WTC11 (cell line): Measurements from ENCODE around the gene NECAB3. TPM values are rescaled to one million over a fixed set of nuclear protein-coding genes. Genes with fewer than 3 reads are reported as not detected.

Experiments used
- ATAC-seq: fragments of 200-7000 bp; cut with Tn5 transposase; 2 replicates; pipeline ENCODE4 v1.10.0; 2021; ENCODE audit warnings: mild to moderate bottlenecking, moderate library complexity
- CTCF ChIA-PET: fragments of 300-600 bp; sonication (Branson Sonifier 250); formaldehyde crosslinking; loops from one replicate; lab custom pipeline; 2021; ENCODE audit warnings: antibody characterized with exemption; lab: Charles Lee
- POLR2A ChIA-PET: fragments of 350-600 bp; sonication (Branson Sonifier 250); formaldehyde crosslinking; loops from one replicate; lab custom pipeline; 2021; ENCODE audit warnings: antibody characterized with exemption; lab: Charles Lee
- DNase-seq: peaks from one replicate; pipeline ENCODE4 v3.0.0; 2021; ENCODE audit warnings: low spot score
- H3K27ac Mint-ChIP-seq: 2 replicates; pipeline ENCODE4 v1.8.0; 2021; ENCODE audit warnings: mixed read lengths
- H3K27me3 Mint-ChIP-seq: 2 replicates; pipeline ENCODE4 v1.8.0; 2021; ENCODE audit warnings: low read depth, mild to moderate bottlenecking, moderate library complexity, mixed read lengths
- H3K36me3 Mint-ChIP-seq: 2 replicates; pipeline ENCODE4 v1.8.0; 2021; ENCODE audit warnings: mixed read lengths
- H3K4me1 Mint-ChIP-seq: 2 replicates; pipeline ENCODE4 v1.8.0; 2022; ENCODE audit warnings: mixed read lengths
- H3K4me3 Mint-ChIP-seq: 2 replicates; pipeline ENCODE4 v1.8.0; 2021; ENCODE audit warnings: mild to moderate bottlenecking, moderate library complexity, mixed read lengths
- H3K9me3 Mint-ChIP-seq: 2 replicates; pipeline ENCODE4 v1.8.0; 2021; ENCODE audit warnings: mixed read lengths
- ATF1 ChIP-seq: sonication (generic); formaldehyde crosslinking; IDR thresholded peaks from 2 replicates; pipeline ENCODE4 v1.8.1; 2023; ENCODE audit warnings: mild to moderate bottlenecking, moderate library complexity, missing genetic modification reagents
- CBFB ChIP-seq: sonication (generic); formaldehyde crosslinking; IDR thresholded peaks from 2 replicates; pipeline ENCODE4 v1.8.1; 2022; ENCODE audit warnings: mild to moderate bottlenecking, low read depth, missing genetic modification reagents
- GABPB1 ChIP-seq: sonication (generic); formaldehyde crosslinking; IDR thresholded peaks from 2 replicates; pipeline ENCODE4 v1.8.1; 2023; ENCODE audit warnings: mild to moderate bottlenecking, missing genetic modification reagents
- HMGA2 ChIP-seq: fragments of 250-450 bp; sonication (Bioruptor Pico); IDR thresholded peaks from 2 replicates; pipeline ENCODE4 v1.4.0; 2021; ENCODE audit warnings: mild to moderate bottlenecking, moderate library complexity
- PRRX2 ChIP-seq: fragments of 250-450 bp; sonication (Bioruptor Pico); IDR thresholded peaks from 2 replicates; pipeline ENCODE4 v1.8.0; 2021; ENCODE audit warnings: mild to moderate bottlenecking
- SMAD3 ChIP-seq: sonication (generic); formaldehyde crosslinking; IDR thresholded peaks from 2 replicates; pipeline ENCODE4 v1.8.0; 2022; ENCODE audit warnings: missing genetic modification reagents, mild to moderate bottlenecking, borderline replicate concordance
- SOX15 ChIP-seq: fragments of 250-450 bp; sonication (Bioruptor Pico); IDR thresholded peaks from 2 replicates; pipeline ENCODE4 v1.9.0; 2021; ENCODE audit warnings: mild to moderate bottlenecking
- SP1 ChIP-seq: sonication (generic); formaldehyde crosslinking; conservative IDR thresholded peaks from 2 replicates; pipeline ENCODE4 v1.8.1; 2022; ENCODE audit warnings: missing genetic modification reagents
- ZNF317 ChIP-seq: sonication (generic); formaldehyde crosslinking; IDR thresholded peaks from 2 replicates; pipeline ENCODE4 v1.8.1; 2023; ENCODE audit warnings: low read depth, mild to moderate bottlenecking, moderate library complexity, missing genetic modification reagents, borderline replicate concordance
- ZNF423 ChIP-seq: fragments of 250-450 bp; sonication (Bioruptor Pico); IDR thresholded peaks from 2 replicates; pipeline ENCODE4 v2.1.2; 2022; ENCODE audit warnings: mild to moderate bottlenecking, moderate library complexity
- total RNA-seq: library from RNA; stranded (reverse); gene quantifications from 3 replicates; pipeline ENCODE4 v1.2.3, GENCODE V29; 2021
- TF ChIP-seq, protein P1 (sequence below): sonication (generic); formaldehyde crosslinking; IDR thresholded peaks from 2 replicates; pipeline ENCODE4 v1.8.0; 2022; ENCODE audit warnings: missing genetic modification reagents
- TF ChIP-seq, protein P2 (sequence below): sonication (generic); formaldehyde crosslinking; IDR thresholded peaks from 2 replicates; pipeline ENCODE4 v1.8.1; 2022; ENCODE audit warnings: low read depth, missing genetic modification reagents, borderline replicate concordance
- TF ChIP-seq, protein P3 (sequence below): sonication (generic); formaldehyde crosslinking; conservative IDR thresholded peaks from 2 replicates; pipeline ENCODE4 v1.8.1; 2023; ENCODE audit warnings: mild to moderate bottlenecking, low read depth, missing genetic modification reagents, moderate library complexity
- TF ChIP-seq, protein P4 (sequence below): sonication (generic); formaldehyde crosslinking; IDR thresholded peaks from 2 replicates; pipeline ENCODE4 v1.8.1; 2023; ENCODE audit warnings: mild to moderate bottlenecking, missing genetic modification reagents, borderline replicate concordance
- TF ChIP-seq, protein P5 (sequence below): fragments of 250-450 bp; sonication (Bioruptor Pico); IDR thresholded peaks from 2 replicates; pipeline ENCODE4 v2.1.2; 2022; ENCODE audit warnings: mild to moderate bottlenecking, moderate library complexity
- TF ChIP-seq, protein P6 (sequence below): fragments of 250-450 bp; sonication (Bioruptor Pico); conservative IDR thresholded peaks from 2 replicates; pipeline ENCODE4 v1.9.0; 2021; ENCODE audit warnings: mild to moderate bottlenecking
- TF ChIP-seq, protein P7 (sequence below): sonication (generic); formaldehyde crosslinking; IDR thresholded peaks from 2 replicates; pipeline ENCODE4 v1.8.1; 2023; ENCODE audit warnings: mild to moderate bottlenecking, moderate library complexity, missing genetic modification reagents

Gene NECAB3
- total RNA-seq, 1 experiment from 2014 or later = 38.0 TPM

DNA sequence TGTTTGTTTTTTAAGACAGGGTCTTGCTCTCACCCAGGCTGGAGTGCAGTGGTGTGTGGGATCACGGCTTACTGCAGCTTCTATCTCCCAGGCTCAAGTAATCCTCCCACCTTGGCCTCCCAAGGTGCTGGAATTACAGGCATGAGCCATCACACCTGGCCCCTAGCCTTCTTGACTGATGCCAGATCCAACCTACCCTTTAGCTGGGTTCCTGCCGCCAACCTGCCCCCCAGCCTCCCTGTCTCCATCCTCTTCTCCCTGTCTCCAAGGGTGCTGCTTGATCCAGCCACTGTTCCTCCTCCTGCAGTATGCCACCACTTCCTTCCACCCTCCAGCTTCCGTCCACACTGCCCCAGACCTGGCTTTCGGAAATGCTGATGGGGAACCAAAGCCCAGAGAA, 15.3 kb downstream of the NECAB3 start:
- ChIA-PET CTCF (interaction anchor here (0.8 to 1.6 kb wide), 2 partner anchors 9 to 202 kb away, joined by 3 read pairs; no protein-coding TSS in a partner anchor), POLR2A (interaction anchor here (0.5 kb wide), 1 partner anchor 26 kb away, joined by 3 read pairs; no protein-coding TSS in a partner anchor)
- DNase-seq = no peak
- H3K27me3 Mint-ChIP-seq = peaks cover 2% of the 10 kb centered on the region; the same call in 1 of the 2 replicates
- H3K9me3 Mint-ChIP-seq = no peaks in the 10 kb centered on the region
- H3K4me3 Mint-ChIP-seq = no peak overlapping the region
- H3K4me1 Mint-ChIP-seq = peaks cover 16% of the 10 kb centered on the region
- TF ChIP-seq, protein P1, sequence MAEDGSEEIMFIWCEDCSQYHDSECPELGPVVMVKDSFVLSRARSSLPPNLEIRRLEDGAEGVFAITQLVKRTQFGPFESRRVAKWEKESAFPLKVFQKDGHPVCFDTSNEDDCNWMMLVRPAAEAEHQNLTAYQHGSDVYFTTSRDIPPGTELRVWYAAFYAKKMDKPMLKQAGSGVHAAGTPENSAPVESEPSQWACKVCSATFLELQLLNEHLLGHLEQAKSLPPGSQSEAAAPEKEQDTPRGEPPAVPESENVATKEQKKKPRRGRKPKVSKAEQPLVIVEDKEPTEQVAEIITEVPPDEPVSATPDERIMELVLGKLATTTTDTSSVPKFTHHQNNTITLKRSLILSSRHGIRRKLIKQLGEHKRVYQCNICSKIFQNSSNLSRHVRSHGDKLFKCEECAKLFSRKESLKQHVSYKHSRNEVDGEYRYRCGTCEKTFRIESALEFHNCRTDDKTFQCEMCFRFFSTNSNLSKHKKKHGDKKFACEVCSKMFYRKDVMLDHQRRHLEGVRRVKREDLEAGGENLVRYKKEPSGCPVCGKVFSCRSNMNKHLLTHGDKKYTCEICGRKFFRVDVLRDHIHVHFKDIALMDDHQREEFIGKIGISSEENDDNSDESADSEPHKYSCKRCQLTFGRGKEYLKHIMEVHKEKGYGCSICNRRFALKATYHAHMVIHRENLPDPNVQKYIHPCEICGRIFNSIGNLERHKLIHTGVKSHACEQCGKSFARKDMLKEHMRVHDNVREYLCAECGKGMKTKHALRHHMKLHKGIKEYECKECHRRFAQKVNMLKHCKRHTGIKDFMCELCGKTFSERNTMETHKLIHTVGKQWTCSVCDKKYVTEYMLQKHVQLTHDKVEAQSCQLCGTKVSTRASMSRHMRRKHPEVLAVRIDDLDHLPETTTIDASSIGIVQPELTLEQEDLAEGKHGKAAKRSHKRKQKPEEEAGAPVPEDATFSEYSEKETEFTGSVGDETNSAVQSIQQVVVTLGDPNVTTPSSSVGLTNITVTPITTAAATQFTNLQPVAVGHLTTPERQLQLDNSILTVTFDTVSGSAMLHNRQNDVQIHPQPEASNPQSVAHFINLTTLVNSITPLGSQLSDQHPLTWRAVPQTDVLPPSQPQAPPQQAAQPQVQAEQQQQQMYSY (CRISPR knock-in tag) = no peak
- TF ChIP-seq, protein P2, sequence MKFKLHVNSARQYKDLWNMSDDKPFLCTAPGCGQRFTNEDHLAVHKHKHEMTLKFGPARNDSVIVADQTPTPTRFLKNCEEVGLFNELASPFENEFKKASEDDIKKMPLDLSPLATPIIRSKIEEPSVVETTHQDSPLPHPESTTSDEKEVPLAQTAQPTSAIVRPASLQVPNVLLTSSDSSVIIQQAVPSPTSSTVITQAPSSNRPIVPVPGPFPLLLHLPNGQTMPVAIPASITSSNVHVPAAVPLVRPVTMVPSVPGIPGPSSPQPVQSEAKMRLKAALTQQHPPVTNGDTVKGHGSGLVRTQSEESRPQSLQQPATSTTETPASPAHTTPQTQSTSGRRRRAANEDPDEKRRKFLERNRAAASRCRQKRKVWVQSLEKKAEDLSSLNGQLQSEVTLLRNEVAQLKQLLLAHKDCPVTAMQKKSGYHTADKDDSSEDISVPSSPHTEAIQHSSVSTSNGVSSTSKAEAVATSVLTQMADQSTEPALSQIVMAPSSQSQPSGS (CRISPR knock-in tag) = no peak
- TF ChIP-seq, protein P3, sequence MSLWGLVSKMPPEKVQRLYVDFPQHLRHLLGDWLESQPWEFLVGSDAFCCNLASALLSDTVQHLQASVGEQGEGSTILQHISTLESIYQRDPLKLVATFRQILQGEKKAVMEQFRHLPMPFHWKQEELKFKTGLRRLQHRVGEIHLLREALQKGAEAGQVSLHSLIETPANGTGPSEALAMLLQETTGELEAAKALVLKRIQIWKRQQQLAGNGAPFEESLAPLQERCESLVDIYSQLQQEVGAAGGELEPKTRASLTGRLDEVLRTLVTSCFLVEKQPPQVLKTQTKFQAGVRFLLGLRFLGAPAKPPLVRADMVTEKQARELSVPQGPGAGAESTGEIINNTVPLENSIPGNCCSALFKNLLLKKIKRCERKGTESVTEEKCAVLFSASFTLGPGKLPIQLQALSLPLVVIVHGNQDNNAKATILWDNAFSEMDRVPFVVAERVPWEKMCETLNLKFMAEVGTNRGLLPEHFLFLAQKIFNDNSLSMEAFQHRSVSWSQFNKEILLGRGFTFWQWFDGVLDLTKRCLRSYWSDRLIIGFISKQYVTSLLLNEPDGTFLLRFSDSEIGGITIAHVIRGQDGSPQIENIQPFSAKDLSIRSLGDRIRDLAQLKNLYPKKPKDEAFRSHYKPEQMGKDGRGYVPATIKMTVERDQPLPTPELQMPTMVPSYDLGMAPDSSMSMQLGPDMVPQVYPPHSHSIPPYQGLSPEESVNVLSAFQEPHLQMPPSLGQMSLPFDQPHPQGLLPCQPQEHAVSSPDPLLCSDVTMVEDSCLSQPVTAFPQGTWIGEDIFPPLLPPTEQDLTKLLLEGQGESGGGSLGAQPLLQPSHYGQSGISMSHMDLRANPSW (CRISPR knock-in tag) = no peak
- H3K36me3 Mint-ChIP-seq = peaks cover 6% of the 10 kb centered on the region
- no peak for ATAC-seq
- H3K27ac Mint-ChIP-seq = no peak overlapping the region

DNA sequence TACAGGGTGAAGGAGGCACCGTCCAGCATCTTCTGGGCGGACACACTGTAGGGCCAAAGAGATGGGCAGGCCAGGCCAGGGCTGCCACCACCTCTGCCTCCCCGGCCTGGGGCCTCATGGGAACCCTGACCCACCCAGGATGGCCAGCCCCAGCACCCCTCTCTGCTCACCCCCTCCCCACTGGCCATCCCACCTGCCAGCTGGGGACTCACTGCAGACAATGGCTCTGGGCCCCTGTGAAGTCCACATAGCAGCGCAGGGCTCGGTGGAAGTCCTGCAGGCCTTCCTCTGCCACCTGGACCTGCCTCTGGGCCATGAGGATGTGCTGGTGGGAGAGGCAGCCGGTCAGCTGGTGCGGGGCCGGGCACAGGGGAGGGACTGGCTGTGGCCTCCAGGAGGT, 15.7 kb downstream of the NECAB3 start:
- Mint-ChIP-seq H3K36me3 (peaks cover 6% of the 10 kb centered on the region), H3K27me3 (peaks cover 2% of the 10 kb centered on the region; the same call in 1 of the 2 replicates), H3K4me3 (no peak overlapping the region), H3K9me3 (no peaks in the 10 kb centered on the region), H3K4me1 (peaks cover 20% of the 10 kb centered on the region), H3K27ac (no peak overlapping the region)
- POLR2A ChIA-PET = interaction anchor here (0.5 kb wide), 1 partner anchor 26 kb away, joined by 3 read pairs; no protein-coding TSS in a partner anchor
- CTCF ChIA-PET = interaction anchor here (1.6 kb wide), 1 partner anchor 9 kb away, joined by 3 read pairs; no protein-coding TSS in a partner anchor
- ATAC-seq = no peak
- no peak for DNase-seq
- TF ChIP-seq ATF1 (CRISPR knock-in tag) (no peak), ZNF423 (CRISPR knock-in tag) (no peak), GABPB1 (no peak), ZNF317 (CRISPR knock-in tag) (no peak), SP1 (no peak), PRRX2 (CRISPR knock-in tag) (no peak), CBFB (CRISPR knock-in tag) (no peak), HMGA2 (CRISPR knock-in tag) (no peak), SMAD3 (CRISPR knock-in tag) (no peak), SOX15 (CRISPR knock-in tag) (no peak)
- TF ChIP-seq, protein P4, sequence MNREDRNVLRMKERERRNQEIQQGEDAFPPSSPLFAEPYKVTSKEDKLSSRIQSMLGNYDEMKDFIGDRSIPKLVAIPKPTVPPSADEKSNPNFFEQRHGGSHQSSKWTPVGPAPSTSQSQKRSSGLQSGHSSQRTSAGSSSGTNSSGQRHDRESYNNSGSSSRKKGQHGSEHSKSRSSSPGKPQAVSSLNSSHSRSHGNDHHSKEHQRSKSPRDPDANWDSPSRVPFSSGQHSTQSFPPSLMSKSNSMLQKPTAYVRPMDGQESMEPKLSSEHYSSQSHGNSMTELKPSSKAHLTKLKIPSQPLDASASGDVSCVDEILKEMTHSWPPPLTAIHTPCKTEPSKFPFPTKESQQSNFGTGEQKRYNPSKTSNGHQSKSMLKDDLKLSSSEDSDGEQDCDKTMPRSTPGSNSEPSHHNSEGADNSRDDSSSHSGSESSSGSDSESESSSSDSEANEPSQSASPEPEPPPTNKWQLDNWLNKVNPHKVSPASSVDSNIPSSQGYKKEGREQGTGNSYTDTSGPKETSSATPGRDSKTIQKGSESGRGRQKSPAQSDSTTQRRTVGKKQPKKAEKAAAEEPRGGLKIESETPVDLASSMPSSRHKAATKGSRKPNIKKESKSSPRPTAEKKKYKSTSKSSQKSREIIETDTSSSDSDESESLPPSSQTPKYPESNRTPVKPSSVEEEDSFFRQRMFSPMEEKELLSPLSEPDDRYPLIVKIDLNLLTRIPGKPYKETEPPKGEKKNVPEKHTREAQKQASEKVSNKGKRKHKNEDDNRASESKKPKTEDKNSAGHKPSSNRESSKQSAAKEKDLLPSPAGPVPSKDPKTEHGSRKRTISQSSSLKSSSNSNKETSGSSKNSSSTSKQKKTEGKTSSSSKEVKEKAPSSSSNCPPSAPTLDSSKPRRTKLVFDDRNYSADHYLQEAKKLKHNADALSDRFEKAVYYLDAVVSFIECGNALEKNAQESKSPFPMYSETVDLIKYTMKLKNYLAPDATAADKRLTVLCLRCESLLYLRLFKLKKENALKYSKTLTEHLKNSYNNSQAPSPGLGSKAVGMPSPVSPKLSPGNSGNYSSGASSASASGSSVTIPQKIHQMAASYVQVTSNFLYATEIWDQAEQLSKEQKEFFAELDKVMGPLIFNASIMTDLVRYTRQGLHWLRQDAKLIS = no peak
- TF ChIP-seq, protein P5, sequence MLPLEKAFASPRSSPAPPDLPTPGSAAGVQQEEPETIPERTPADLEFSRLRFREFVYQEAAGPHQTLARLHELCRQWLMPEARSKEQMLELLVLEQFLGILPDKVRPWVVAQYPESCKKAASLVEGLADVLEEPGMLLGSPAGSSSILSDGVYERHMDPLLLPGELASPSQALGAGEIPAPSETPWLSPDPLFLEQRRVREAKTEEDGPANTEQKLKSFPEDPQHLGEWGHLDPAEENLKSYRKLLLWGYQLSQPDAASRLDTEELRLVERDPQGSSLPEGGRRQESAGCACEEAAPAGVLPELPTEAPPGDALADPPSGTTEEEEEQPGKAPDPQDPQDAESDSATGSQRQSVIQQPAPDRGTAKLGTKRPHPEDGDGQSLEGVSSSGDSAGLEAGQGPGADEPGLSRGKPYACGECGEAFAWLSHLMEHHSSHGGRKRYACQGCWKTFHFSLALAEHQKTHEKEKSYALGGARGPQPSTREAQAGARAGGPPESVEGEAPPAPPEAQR (CRISPR knock-in tag) = no peak
- TF ChIP-seq, protein P6, sequence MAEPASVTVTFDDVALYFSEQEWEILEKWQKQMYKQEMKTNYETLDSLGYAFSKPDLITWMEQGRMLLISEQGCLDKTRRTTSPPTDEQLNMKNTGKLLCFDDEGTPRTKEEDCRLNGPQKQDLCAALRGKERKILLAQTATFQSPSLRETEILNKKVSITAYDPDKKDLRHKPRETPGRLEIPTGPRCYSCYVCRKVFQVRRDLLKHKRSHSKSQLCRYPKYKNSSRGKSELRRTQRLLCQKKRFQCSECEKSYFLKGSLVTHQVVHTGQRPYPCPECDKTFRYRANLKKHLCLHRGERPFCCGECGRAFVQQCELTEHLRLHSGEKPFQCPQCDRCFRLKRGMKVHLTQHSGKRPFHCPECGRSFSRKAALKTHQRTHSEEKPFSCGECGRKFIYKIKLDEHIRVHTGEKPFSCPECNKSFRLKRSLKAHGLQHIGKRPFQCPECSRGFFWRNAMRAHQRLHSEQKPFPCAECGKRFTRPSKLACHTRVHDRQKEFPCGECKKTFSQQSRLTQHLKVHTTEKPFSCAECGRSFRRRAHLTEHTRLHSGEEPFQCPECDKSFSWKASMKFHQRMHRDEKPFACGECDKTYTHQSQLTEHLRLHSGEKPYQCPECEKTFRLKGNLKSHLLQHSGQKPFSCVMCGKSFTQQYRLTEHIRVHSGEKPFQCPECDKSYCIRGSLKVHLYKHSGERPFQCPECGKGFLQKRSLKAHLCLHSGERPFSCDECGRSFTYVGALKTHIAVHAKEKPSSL (CRISPR knock-in tag) = no peak
- TF ChIP-seq, protein P7, sequence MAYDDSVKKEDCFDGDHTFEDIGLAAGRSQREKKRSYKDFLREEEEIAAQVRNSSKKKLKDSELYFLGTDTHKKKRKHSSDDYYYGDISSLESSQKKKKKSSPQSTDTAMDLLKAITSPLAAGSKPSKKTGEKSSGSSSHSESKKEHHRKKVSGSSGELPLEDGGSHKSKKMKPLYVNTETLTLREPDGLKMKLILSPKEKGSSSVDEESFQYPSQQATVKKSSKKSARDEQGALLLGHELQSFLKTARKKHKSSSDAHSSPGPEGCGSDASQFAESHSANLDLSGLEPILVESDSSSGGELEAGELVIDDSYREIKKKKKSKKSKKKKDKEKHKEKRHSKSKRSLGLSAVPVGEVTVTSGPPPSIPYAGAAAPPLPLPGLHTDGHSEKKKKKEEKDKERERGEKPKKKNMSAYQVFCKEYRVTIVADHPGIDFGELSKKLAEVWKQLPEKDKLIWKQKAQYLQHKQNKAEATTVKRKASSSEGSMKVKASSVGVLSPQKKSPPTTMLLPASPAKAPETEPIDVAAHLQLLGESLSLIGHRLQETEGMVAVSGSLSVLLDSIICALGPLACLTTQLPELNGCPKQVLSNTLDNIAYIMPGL = no peak
